Measurements from ENCODE around the gene CSF2.

GRCh38 chr5:132029609-132030330, 43.8 kb upstream of the CSF2 start:
- TF ChIP-seq CTCF (IDR thresholded peaks at IDR 0.05; ENCODE audit: poor library complexity) (no peak), EZH2phosphoT487 (IDR thresholded peaks at IDR 0.05; ENCODE audit: low read depth, severe bottlenecking, unreplicated experiment) (no peak)

Measured in hepatocyte (in vitro differentiated cells).